Mucosa of descending colon (tissue), 3 donors: ENCODE results near the gene TMEM132E. TPM values are rescaled to one million over a fixed set of nuclear protein-coding genes. Genes with fewer than 3 reads are reported as not detected.

Experiments
- ATAC-seq: fragments of 200-7000 bp; cut with Tn5 transposase; one replicate; pipeline ENCODE4 v1.9.1; 2020; ENCODE audit warnings: mild to moderate bottlenecking, moderate library complexity
- DNase-seq, 3 donors: peaks; one replicate each; pipeline ENCODE4 v3.0.0-alpha.2; 2020
- H3K36me3 ChIP-seq: fragments of 200-600 bp; one replicate; pipeline ENCODE4 v1.8.0; 2021; ENCODE audit warnings: low read depth, mild to moderate bottlenecking
- H3K4me1 ChIP-seq: fragments of 200-600 bp; one replicate; pipeline ENCODE4 v1.8.0; 2021; ENCODE audit warnings: low read depth, mild to moderate bottlenecking
- H3K4me3 ChIP-seq: fragments of 200-600 bp; one replicate; pipeline ENCODE4 v1.8.0; 2021; ENCODE audit warnings: mild to moderate bottlenecking
- H3K9me3 ChIP-seq: fragments of 200-600 bp; one replicate; pipeline ENCODE4 v1.8.0; 2021; ENCODE audit warnings: mild to moderate bottlenecking
- intact Hi-C, 2 donors: fragments of 100-400 bp; cut with DNase I in 1 of 2; cut with micrococcal nuclease in 1 of 2; formaldehyde crosslinking; loops; one replicate each; pipeline versions ENCODE4 v1.11.0 to v1.11.1; 2022; cut with DNase I, micrococcal nuclease
- total RNA-seq, 3 donors: library from RNA; stranded (reverse); fragmentation: NEBNext Ultra II Directional in 2 of 3; extraction: Animal tissue kit (Norgen Biotek cat#: 25700) in 2 of 3; gene quantifications; one replicate each; pipeline versions ENCODE4 v1.2.1 to v1.2.4, GENCODE V29; 2021 to 2023
- TF ChIP-seq, protein P1 (sequence below): fragments of 200-600 bp; IDR thresholded peaks from one replicate; pipeline ENCODE4 v1.8.0; 2022; ENCODE audit warnings: antibody characterized with exemption, mild to moderate bottlenecking
- donor health status: DM: no; HTN: no; CAD: no; lungs with moderate emphysema.
- donor health status: DM: no; HTN: no; CAD: no.
- donor health status: DM: no; HTN: yes; CAD: no.

The TMEM132E gene
- total RNA-seq, 3 donors from 2014 or later = 0.10 to 0.13 TPM; not detected in 1

DNA sequence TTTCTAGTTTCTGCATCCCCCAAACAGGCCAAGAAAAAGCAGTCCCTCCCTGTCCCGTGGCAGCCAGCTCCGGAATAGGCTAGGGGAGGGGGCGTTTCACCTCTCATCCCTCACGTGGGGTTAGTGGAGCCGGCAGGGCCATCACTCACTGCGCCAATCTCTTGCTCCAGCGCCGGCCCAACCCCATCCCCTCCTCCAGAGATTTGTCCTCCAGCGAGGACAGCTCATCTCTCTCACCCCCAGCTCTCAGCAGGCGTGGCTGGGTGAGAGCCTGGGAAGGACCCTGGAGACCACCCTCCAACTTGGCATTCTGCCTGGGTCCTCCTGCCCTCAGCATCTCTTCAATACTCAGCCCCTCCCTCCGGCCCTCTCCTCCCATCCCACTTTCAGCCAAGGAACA lies 74.1 kb downstream of the TMEM132E start:
- Histone ChIP-seq H3K36me3 (no peaks in the 10 kb centered on the region), H3K9me3 (no peaks in the 10 kb centered on the region), H3K4me1 (no peaks in the 10 kb centered on the region), H3K4me3 (no peak overlapping the region)
- intact Hi-C loops = no loop called here
- no peak for DNase-seq
- TF ChIP-seq, protein P1, sequence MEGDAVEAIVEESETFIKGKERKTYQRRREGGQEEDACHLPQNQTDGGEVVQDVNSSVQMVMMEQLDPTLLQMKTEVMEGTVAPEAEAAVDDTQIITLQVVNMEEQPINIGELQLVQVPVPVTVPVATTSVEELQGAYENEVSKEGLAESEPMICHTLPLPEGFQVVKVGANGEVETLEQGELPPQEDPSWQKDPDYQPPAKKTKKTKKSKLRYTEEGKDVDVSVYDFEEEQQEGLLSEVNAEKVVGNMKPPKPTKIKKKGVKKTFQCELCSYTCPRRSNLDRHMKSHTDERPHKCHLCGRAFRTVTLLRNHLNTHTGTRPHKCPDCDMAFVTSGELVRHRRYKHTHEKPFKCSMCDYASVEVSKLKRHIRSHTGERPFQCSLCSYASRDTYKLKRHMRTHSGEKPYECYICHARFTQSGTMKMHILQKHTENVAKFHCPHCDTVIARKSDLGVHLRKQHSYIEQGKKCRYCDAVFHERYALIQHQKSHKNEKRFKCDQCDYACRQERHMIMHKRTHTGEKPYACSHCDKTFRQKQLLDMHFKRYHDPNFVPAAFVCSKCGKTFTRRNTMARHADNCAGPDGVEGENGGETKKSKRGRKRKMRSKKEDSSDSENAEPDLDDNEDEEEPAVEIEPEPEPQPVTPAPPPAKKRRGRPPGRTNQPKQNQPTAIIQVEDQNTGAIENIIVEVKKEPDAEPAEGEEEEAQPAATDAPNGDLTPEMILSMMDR = no peak
- no peak for ATAC-seq

DNA sequence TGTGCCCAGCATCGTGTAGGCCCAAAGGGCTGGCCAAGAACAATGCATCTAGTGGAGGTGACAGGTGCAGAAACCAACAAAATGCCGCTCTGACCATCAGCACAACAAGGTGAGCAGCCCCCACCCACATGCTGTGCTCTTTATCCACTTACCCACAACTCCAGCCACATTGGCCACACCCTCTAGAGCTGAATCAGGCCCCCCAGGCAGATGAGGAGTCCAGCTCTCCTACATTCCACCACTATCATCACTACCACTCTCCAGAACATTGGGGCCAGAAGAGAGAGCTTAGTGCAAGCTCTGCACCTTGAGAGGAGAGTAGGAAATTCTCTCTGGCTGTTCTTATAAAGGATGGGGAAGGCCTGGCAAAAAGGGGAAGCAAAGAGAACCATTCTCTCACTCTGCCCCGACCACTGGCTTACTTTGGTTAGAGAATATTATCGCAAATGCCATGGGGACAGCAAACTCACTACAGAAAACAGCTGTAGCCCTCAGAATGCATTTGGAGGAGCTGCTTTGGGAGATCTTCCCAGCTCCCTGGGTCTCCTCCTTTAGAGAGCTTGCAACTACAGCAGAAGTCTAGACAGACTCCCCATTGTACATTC lies 75.0 kb downstream of the TMEM132E start:
- H3K36me3 ChIP-seq = no peaks in the 10 kb centered on the region
- no peaks in the 10 kb centered on the region for H3K4me1 ChIP-seq
- ATAC-seq (no peak), DNase-seq (no peak)
- TF ChIP-seq, protein P1 = no peak
- H3K4me3 ChIP-seq = no peak overlapping the region
- intact Hi-C loops = no loop called here
- H3K9me3 ChIP-seq = no peaks in the 10 kb centered on the region

DNA sequence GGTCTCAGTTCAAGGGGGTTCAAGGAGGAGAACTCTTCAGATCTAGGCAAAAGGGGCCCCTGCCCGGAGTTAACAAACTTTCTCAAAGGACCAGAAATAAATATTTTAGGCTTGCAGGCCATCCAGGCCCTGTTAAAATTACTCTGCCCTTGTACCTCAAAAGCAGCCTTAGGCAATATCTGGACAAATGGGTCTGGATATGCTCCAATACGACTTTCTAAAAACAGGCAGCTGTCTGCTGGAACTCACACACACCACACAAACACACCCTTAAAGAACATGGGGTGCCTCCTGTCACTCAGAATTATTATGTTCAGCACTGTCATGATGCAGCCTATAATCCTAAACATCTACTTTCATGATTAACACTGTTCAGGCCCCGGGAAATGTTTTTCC lies 75.5 kb downstream of the TMEM132E start:
- intact Hi-C loops = no loop called here
- DNase-seq = no peak
- no peaks in the 10 kb centered on the region for H3K4me1 ChIP-seq

DNA sequence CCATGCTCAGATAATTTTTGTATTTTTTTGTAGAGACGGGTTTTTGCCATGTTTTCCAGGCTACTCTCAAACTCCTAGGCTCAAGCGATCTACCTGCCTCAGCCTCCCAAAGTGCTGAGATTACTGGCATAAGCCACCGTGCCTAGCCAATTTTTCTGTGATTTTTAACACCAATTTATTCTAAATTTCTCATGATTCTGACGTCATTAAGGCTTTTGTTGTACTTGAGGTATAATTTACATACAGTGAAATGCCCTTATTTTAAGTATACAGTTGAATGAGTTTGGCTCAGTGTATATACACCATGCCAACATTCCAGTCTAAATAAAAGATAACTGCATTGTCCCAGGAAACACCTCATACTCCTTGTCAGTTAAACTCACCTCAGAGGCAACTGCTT lies 77.4 kb downstream of the TMEM132E start:
- Histone ChIP-seq H3K4me1 (no peaks in the 10 kb centered on the region), H3K4me3 (no peak overlapping the region), H3K36me3 (no peaks in the 10 kb centered on the region), H3K9me3 (no peaks in the 10 kb centered on the region)
- ATAC-seq (no peak), DNase-seq (no peak)
- TF ChIP-seq, protein P1 = no peak
- intact Hi-C loops = no loop called here

More for the DNA sequence above, 75.5 kb downstream of the TMEM132E start:
- TF ChIP-seq, protein P1 = no peak
- ATAC-seq = no peak
- Histone ChIP-seq H3K36me3 (no peaks in the 10 kb centered on the region), H3K9me3 (no peaks in the 10 kb centered on the region), H3K4me3 (no peak overlapping the region)

DNA sequence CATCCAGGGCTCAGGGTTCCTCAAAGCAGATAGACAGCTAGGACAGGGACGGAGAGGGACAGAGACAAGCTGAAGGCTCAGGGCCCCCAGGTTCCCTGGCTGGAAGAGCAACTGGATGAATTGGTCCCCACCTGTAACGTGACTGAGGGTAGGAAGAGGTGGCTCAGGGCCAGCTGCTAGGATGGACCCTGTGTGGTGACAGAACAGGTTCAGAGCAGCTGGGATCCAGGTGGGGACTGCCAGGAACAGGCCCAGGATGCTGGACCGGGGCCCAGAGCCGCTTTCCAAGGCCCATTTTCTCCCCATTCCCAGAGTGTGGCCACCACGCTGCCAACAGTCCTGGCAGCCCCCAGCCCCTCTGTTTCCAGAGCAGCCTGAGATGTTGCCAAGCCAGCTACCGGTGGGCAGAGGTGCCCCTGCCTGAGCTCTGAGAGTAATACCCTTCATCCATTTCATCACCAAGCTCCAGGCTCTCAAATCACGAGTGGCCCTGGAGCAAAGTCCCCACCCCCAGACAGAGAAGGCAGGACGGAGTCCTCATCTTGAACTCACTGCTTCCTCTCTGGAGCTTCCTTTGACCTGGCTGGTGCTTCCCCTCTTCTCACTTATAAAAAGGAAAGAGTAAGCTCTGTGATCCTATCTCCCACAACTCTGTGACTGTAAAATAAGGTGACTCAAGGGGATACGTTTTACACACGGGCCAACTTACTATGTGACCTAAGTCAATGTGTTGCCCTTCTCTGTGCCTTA lies 79.6 kb downstream of the TMEM132E start:
- intact Hi-C loops = no loop called here
- Histone ChIP-seq H3K4me3 (no peak overlapping the region), H3K9me3 (no peaks in the 10 kb centered on the region), H3K36me3 (no peaks in the 10 kb centered on the region), H3K4me1 (no peaks in the 10 kb centered on the region)
- no peak for DNase-seq
- TF ChIP-seq, protein P1 = no peak
- no peak for ATAC-seq
